Spleen (tissue), 7 donors: ENCODE data around the gene CROCC.

ENCODE experiments used
- POLR2A ChIP-seq, 3 donors: fragments of 450-650 bp; IDR thresholded peaks; one replicate each; pipeline ENCODE4 v1.5.1; 2017; ENCODE audit warnings: antibody characterized with exemption in 3 of 3, mild to moderate bottlenecking in 1 of 3
- POLR2AphosphoS5 ChIP-seq, 3 donors: sonication (generic); formaldehyde crosslinking; IDR thresholded peaks; one replicate each; pipeline ENCODE4 v1.5.1; 2017; ENCODE audit warnings: antibody characterized with exemption in 3 of 3
- TF ChIP-seq, protein P1 (sequence below), 11 experiments: fragments of 200-600 bp in 7 of 11; fragments of 450-650 bp in 4 of 11; sonication (generic) in 4 of 11; IDR thresholded peaks in 8 of 11; conservative IDR thresholded peaks in 3 of 11; 1 replicate in 7 of 11; 2 replicates in 4 of 11; pipeline versions ENCODE4 v1.4.0 to v1.8.0; 2016 to 2021; ENCODE audit warnings: antibody characterized with exemption in 11 of 11, inconsistent platforms in 4 of 11, mild to moderate bottlenecking in 1 of 11
- donor health status: DM: no; HTN: no; CAD: no; lungs with moderate emphysema.
- donor health status: DM: no; HTN: no; CAD: no.
- donor health status: DM: no; HTN: no; CAD: no.

GRCh38 chr1:16903054-16903453 lies 18.7 kb upstream of the CROCC start:
- TF ChIP-seq POLR2A (IDR thresholded peaks at IDR 0.05): no peak
- TF ChIP-seq, protein P1, sequence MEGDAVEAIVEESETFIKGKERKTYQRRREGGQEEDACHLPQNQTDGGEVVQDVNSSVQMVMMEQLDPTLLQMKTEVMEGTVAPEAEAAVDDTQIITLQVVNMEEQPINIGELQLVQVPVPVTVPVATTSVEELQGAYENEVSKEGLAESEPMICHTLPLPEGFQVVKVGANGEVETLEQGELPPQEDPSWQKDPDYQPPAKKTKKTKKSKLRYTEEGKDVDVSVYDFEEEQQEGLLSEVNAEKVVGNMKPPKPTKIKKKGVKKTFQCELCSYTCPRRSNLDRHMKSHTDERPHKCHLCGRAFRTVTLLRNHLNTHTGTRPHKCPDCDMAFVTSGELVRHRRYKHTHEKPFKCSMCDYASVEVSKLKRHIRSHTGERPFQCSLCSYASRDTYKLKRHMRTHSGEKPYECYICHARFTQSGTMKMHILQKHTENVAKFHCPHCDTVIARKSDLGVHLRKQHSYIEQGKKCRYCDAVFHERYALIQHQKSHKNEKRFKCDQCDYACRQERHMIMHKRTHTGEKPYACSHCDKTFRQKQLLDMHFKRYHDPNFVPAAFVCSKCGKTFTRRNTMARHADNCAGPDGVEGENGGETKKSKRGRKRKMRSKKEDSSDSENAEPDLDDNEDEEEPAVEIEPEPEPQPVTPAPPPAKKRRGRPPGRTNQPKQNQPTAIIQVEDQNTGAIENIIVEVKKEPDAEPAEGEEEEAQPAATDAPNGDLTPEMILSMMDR (IDR thresholded peaks at IDR 0.05 in 8 of 11, conservative IDR thresholded peaks at IDR 0.05 in 3 of 11): no peak
- TF ChIP-seq POLR2AphosphoS5 (IDR thresholded peaks at IDR 0.05): no peak
